ENCODE results near the gene MMEL1. TPM values are rescaled to one million over a fixed set of nuclear protein-coding genes. Genes with fewer than 3 reads are reported as not detected.
"Not testable (repeated sequence)": the region's sequence is repeated elsewhere in the genome, so short reads cannot be mapped to it uniquely, and the experiment has no call there.

Gene MMEL1
- total RNA-seq, 2 experiments from 2014 or later = 1.5 to 1.6 TPM

GRCh38 chr1:2585318-2586092 is 47.3 kb downstream of the MMEL1 start:
- H3K27me3 Mint-ChIP-seq = no peaks in the 10 kb centered on the region
- peak overlapping the region; percentile 84 for H3K27ac Mint-ChIP-seq
- H3K4me1 Mint-ChIP-seq = peaks cover 49% of the 10 kb centered on the region
- H3K4me3 Mint-ChIP-seq = peak overlapping the region; percentile 87
- peaks cover 1% of the 10 kb centered on the region for H3K9me3 Mint-ChIP-seq
- DNase-seq = peak; percentile 75
- peaks cover 14% of the 10 kb centered on the region for H3K36me3 Mint-ChIP-seq

GRCh38 chr1:2584686-2585317 is 48.0 kb downstream of the MMEL1 start:
- no peak for DNase-seq
- Mint-ChIP-seq H3K4me3 (peak overlapping the region; percentile 87), H3K4me1 (peaks cover 54% of the 10 kb centered on the region), H3K9me3 (peaks cover 1% of the 10 kb centered on the region), H3K27ac (peak overlapping the region; percentile 84), H3K36me3 (peaks cover 12% of the 10 kb centered on the region), H3K27me3 (no peaks in the 10 kb centered on the region)

- no peaks in the 10 kb centered on the region for H3K27me3 Mint-ChIP-seq
- H3K36me3 Mint-ChIP-seq = peaks cover 14% of the 10 kb centered on the region
- peak overlapping the region; percentile 84 for H3K27ac Mint-ChIP-seq
- H3K9me3 Mint-ChIP-seq = peaks cover 2% of the 10 kb centered on the region
- H3K4me3 Mint-ChIP-seq = peak overlapping the region; percentile 87
- DNase-seq = peak; percentile 35
- peaks cover 61% of the 10 kb centered on the region for H3K4me1 Mint-ChIP-seq
Observed at GRCh38 chr1:2583871-2584351, 48.9 kb downstream of the MMEL1 start.

DNA sequence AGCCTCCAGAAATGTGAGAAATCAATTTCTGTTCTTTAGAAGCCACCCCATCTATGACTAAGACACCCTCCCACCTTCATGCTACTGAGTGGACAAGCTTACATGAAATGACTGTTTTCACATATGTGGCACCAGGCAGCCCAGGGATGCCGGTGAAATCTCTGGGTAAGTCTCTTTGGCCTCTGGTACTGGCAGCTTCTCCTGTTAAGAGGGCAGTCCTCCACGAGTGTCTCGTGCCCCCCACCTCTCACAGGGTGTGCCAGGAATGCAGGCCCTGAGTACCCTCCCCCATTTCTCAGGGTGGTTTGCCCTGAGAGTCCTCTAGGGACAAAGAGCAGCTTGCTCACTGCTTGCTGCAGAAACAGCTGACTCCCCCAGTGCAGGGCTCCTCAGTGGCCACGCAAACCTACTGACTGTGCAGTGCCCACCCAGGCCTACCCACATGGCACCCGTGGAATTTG is 49.5 kb downstream of the MMEL1 start:
- H3K9me3 Mint-ChIP-seq = peaks cover 4% of the 10 kb centered on the region
- H3K36me3 Mint-ChIP-seq = peaks cover 17% of the 10 kb centered on the region
- H3K27ac Mint-ChIP-seq = peak overlapping the region; percentile 84
- H3K4me1 Mint-ChIP-seq = peaks cover 67% of the 10 kb centered on the region
- peak; percentile 36 for DNase-seq
- H3K27me3 Mint-ChIP-seq = no peaks in the 10 kb centered on the region
- peak overlapping the region; percentile 87 for H3K4me3 Mint-ChIP-seq

GRCh38 chr1:2582391-2582790 is 50.4 kb downstream of the MMEL1 start:
- no peaks in the 10 kb centered on the region for H3K27me3 Mint-ChIP-seq
- no peak for DNase-seq
- H3K36me3 Mint-ChIP-seq = peaks cover 17% of the 10 kb centered on the region
- H3K4me1 Mint-ChIP-seq = peaks cover 71% of the 10 kb centered on the region
- peaks cover 4% of the 10 kb centered on the region for H3K9me3 Mint-ChIP-seq
- H3K4me3 Mint-ChIP-seq = no peak overlapping the region
- peak overlapping the region; percentile 81 for H3K27ac Mint-ChIP-seq

GRCh38 chr1:2580691-2581090 is 52.1 kb downstream of the MMEL1 start:
- no peak overlapping the region for H3K4me3 Mint-ChIP-seq
- no peak for DNase-seq
- H3K27ac Mint-ChIP-seq = peak overlapping the region; percentile 81
- H3K4me1 Mint-ChIP-seq = peaks cover 81% of the 10 kb centered on the region
- peaks cover 4% of the 10 kb centered on the region for H3K9me3 Mint-ChIP-seq
- H3K36me3 Mint-ChIP-seq = peaks cover 17% of the 10 kb centered on the region
- no peaks in the 10 kb centered on the region for H3K27me3 Mint-ChIP-seq

DNA sequence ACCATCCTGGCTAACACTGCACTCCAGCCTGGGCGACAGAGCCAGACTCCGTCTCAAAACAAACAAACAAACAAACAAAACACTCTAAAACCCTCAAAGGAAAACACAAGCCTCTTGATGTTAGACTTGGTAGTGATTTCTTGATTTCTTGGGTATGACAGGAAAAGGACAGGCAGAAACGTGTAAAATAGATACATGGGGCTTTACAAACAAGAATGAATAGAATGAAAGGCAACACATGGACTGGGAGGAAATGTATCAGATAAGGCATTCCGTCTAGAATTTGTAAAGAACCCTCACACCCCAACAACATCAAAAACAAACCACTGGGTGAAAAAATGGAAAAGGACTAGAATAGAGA is 54.1 kb downstream of the MMEL1 start:
- DNase-seq = no peak
- H3K27me3 Mint-ChIP-seq = no peaks in the 10 kb centered on the region
- peak overlapping the region; percentile 58 for H3K4me3 Mint-ChIP-seq

DNA sequence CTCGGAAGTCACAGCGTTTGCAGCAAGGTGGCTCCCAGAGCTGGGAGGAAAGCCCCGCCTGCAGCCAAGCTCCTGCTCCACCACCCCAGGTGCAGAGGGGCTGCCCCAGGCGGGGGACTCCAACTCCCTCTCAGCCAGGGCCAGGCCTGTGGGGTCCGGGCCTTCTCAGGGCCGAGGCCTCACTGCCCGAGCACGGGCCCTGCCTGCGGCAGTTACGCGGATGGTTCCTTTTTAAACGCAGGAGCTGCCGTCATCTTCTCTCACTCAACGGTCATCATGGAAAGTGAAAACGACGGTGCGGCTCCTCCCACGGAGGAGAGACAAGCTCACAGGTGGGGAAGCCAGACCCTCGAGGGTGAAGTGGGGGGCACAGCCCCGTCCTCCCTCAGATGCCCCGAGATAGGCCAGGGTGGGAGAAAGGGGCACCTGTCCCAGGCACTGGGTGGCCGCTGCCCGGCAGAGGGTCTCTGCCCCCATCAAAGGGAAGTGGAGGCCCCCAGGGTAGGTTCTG is 55.2 kb downstream of the MMEL1 start:
- H3K9me3 Mint-ChIP-seq = peaks cover 15% of the 10 kb centered on the region
- peak; percentile 56 for DNase-seq
- peaks cover 66% of the 10 kb centered on the region for H3K4me1 Mint-ChIP-seq
- H3K4me3 Mint-ChIP-seq = peak overlapping the region; percentile 75
- H3K36me3 Mint-ChIP-seq = peaks cover 19% of the 10 kb centered on the region
- peak overlapping the region; percentile 97 for H3K27ac Mint-ChIP-seq
- not testable (repeated sequence) for H3K27me3 Mint-ChIP-seq

More for the DNA sequence above, 54.1 kb downstream of the MMEL1 start:
- Mint-ChIP-seq H3K27ac (peak overlapping the region; percentile 97), H3K9me3 (peaks cover 10% of the 10 kb centered on the region), H3K4me1 (peaks cover 76% of the 10 kb centered on the region), H3K36me3 (peaks cover 15% of the 10 kb centered on the region)

GRCh38 chr1:2575801-2576663 is 56.8 kb downstream of the MMEL1 start:
- Mint-ChIP-seq H3K9me3 (peaks cover 14% of the 10 kb centered on the region), H3K27me3 (no peaks in the 10 kb centered on the region), H3K27ac (peak overlapping the region; percentile 62), H3K4me3 (peak overlapping the region; percentile 10), H3K4me1 (peaks cover 50% of the 10 kb centered on the region), H3K36me3 (peaks cover 12% of the 10 kb centered on the region)
- no peak for DNase-seq

DNA sequence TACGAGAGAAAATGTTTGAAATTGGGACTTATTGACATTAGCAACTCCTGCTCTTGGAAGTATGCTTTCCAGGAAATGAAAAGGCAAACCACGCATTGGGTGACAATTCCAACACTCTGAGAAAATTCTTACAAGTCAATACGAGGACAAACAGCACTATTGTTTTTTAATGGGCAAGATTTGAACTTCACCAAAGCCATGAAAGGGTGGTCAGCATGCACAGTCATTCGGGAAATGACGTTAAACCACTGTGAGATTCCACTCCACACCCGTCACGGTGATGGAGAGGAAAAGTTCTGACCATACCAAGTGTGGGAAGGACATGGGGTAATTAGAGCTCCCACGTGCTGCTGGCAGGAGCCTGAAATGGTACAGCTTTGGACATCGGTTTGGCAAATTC is 58.5 kb downstream of the MMEL1 start:
- peaks cover 14% of the 10 kb centered on the region for H3K9me3 Mint-ChIP-seq
- H3K4me1 Mint-ChIP-seq = peaks cover 36% of the 10 kb centered on the region
- H3K27me3 Mint-ChIP-seq = no peaks in the 10 kb centered on the region
- H3K36me3 Mint-ChIP-seq = peaks cover 9% of the 10 kb centered on the region
- no peak overlapping the region for H3K4me3 Mint-ChIP-seq
- H3K27ac Mint-ChIP-seq = no peak overlapping the region
- DNase-seq = no peak

- no peak overlapping the region for H3K27ac Mint-ChIP-seq
Observed at GRCh38 chr1:2573250-2573920, 59.4 kb downstream of the MMEL1 start.

DNA sequence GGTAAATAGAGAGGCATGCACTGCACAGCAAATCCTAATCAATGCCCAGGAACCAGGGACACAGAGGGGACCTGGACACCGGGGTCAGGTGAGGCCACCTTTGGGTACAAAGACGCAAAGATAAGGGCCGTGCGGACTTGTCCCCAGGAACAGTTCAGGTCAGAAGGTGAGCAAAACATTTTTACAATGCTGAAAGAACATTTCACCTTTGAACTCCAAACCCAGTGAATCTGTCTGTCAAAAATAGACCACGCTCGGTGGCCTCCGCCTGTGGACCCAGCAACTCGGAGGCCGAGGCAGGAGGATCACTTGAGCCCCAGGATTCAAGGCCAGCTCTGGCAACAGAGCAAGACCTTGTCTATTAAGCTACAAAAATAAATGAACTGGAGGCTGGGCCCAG is 61.5 kb downstream of the MMEL1 start:
- H3K4me1 Mint-ChIP-seq = peaks cover 13% of the 10 kb centered on the region
- H3K9me3 Mint-ChIP-seq = peaks cover 11% of the 10 kb centered on the region
- no peak for DNase-seq
- H3K27ac Mint-ChIP-seq = no peak overlapping the region
- H3K27me3 Mint-ChIP-seq = no peaks in the 10 kb centered on the region
- no peak overlapping the region for H3K4me3 Mint-ChIP-seq
- peaks cover 4% of the 10 kb centered on the region for H3K36me3 Mint-ChIP-seq

More at GRCh38 chr1:2573250-2573920, 59.4 kb downstream of the MMEL1 start:
- DNase-seq = no peak
- Mint-ChIP-seq H3K36me3 (peaks cover 4% of the 10 kb centered on the region), H3K9me3 (peaks cover 11% of the 10 kb centered on the region), H3K4me3 (no peak overlapping the region), H3K4me1 (peaks cover 28% of the 10 kb centered on the region), H3K27me3 (no peaks in the 10 kb centered on the region)

- Mint-ChIP-seq H3K36me3 (peaks cover 4% of the 10 kb centered on the region), H3K9me3 (peaks cover 11% of the 10 kb centered on the region), H3K27me3 (no peaks in the 10 kb centered on the region), H3K27ac (no peak overlapping the region), H3K4me1 (peaks cover 8% of the 10 kb centered on the region), H3K4me3 (no peak overlapping the region)
- DNase-seq = no peak
Observed at GRCh38 chr1:2570332-2570731, 62.5 kb downstream of the MMEL1 start.

GRCh38 chr1:2569703-2570102 is 63.1 kb downstream of the MMEL1 start:
- not testable (repeated sequence) for DNase-seq, H3K27ac Mint-ChIP-seq, H3K27me3 Mint-ChIP-seq, H3K4me1 Mint-ChIP-seq, H3K4me3 Mint-ChIP-seq, H3K36me3 Mint-ChIP-seq
- peaks cover 11% of the 10 kb centered on the region for H3K9me3 Mint-ChIP-seq

Data from activated naive CD8-positive, alpha-beta T cell treated with anti-CD3 and anti-CD28 coated beads for 36 hours (primary cell).